HL-60 (cell line): ENCODE measurements around the gene MSX1.

Experiments used
- DNase-seq, 2 experiments: peaks; one replicate each; pipeline ENCODE4 v3.0.0-alpha.2; 2010 to 2020; ENCODE audit warnings: low read depth in 1 of 2, low spot score in 1 of 2
- H3K27ac ChIP-seq: fragments of 250-450 bp; sonication (Bioruptor Pico); replicated peaks from 2 replicates; pipeline ENCODE4 v1.5.1; 2020; ENCODE audit warnings: mild to moderate bottlenecking, moderate library complexity
- H3K27me3 ChIP-seq: fragments of 250-450 bp; sonication (Bioruptor Pico); 2 replicates; pipeline ENCODE4 v1.5.1; 2021; ENCODE audit warnings: mild to moderate bottlenecking, moderate library complexity; ENCODE audit not compliant: insufficient read depth, poor library complexity, severe bottlenecking
- H3K4me3 ChIP-seq: replicated peaks from 2 replicates; pipeline ENCODE4 v1.5.1; 2011; ENCODE audit warnings: mild to moderate bottlenecking, control low read depth, low read length; ENCODE audit not compliant: insufficient read depth
- CTCF ChIP-seq: IDR thresholded peaks from one replicate; pipeline ENCODE4 v1.5.1; 2011; ENCODE audit warnings: low read length, control low read depth, inconsistent platforms; ENCODE audit not compliant: insufficient read depth
- GABPA ChIP-seq: IDR thresholded peaks from 2 replicates; pipeline ENCODE4 v1.6.1; 2012; ENCODE audit warnings: low read depth
- POLR2AphosphoS5 ChIP-seq: IDR thresholded peaks from 2 replicates; pipeline ENCODE4 v1.6.1; 2012; ENCODE audit warnings: low read depth
- REST ChIP-seq: IDR thresholded peaks from 2 replicates; pipeline ENCODE4 v1.6.1; 2012; ENCODE audit warnings: low read depth; ENCODE audit not compliant: insufficient replicate concordance
- SPI1 ChIP-seq: IDR thresholded peaks from 2 replicates; pipeline ENCODE4 v1.6.1; 2012; ENCODE audit warnings: low read depth, mild to moderate bottlenecking, borderline replicate concordance

The MSX1 gene

DNA sequence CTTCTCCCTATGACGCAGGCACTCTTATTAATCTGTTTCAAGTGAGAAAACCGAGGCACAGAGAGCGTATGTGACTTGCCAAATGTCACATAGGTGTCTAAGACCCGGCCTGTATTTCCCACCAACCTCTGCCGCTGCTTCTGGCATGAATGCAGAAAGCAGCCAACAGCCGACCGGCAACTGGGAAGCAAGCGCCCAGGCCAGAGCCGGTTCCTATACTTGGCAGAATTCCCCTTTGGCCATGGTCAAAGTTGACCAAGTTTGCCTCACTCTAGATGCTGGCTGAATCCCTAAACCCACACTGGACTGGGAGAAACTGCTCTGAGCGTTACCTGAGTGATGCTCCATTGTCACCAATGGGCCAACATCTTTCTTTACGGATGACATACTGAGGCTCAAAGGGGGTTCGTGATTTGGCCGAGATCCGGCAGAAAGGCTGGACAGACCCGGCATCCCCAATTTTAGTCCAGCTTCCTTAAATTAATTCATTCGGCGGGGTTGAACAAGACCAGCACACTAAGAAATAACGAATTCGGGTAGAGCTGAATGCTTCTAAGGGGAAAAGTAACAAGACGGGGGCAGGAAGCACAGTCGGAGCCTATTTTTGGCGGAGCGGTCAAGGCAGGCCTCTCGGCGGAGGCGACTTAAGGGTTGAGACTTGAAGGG, 11.2 kb downstream of the MSX1 start:
- H3K4me3 ChIP-seq, result no peak overlapping the region
- TF ChIP-seq GABPA, result no peak
- no peak for TF ChIP-seq REST
- TF ChIP-seq SPI1, result no peak
- TF ChIP-seq POLR2AphosphoS5, result no peak
- TF ChIP-seq CTCF, result no peak
- DNase-seq, result no peak
- H3K27me3 ChIP-seq, result peaks cover 79% of the 10 kb centered on the region
- no peak overlapping the region for H3K27ac ChIP-seq

- TF ChIP-seq GABPA, result no peak
- no peak for TF ChIP-seq SPI1
- no peak for TF ChIP-seq REST
- TF ChIP-seq CTCF, result no peak
- TF ChIP-seq POLR2AphosphoS5, result no peak
- no peak overlapping the region for H3K4me3 ChIP-seq
- DNase-seq, result no peak
- peaks cover 75% of the 10 kb centered on the region for H3K27me3 ChIP-seq
- no peak overlapping the region for H3K27ac ChIP-seq
These were observed 11.7 kb downstream of the MSX1 start for GRCh38 chr4:4871242-4871572.

DNA sequence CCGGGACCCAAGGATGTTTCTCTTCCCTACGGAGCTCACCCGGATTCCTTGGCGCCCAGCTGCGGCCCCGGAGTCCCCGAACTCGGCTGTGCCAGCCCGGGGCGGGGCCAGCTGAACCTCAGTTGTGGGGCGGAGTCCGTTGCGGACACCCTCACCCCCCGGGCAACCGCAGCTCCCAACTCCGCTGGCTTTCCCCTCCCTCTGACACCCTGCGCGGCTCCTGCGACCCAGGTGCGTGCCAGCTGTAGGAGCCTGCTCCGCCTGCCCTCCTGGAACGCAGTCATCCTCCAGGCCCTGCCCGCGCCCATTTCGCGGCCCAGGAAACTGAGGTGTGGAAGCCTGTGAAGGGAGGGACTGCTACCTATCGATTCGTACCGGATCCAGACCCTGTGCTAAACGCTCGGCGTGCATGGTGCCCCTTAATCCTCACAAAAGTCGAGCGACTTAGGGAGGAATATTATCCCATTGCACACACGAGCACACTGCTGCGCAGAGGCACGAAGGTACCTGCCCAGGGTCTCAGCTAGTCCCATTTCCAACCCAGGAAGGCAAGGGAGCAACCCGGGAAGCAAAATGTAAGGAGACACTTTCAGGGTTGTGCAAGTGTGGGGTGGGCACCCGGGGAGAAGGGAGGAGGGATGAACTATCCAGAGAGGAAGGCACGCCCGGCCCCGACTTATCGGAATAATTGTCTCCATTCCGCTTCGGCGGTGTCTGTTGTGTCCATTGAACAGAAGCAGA, 12.3 kb downstream of the MSX1 start:
- H3K4me3 ChIP-seq, result no peak overlapping the region
- no peak for DNase-seq
- no peak for TF ChIP-seq GABPA
- no peak for TF ChIP-seq REST
- no peak for TF ChIP-seq POLR2AphosphoS5
- no peak for TF ChIP-seq CTCF
- TF ChIP-seq SPI1, result no peak
- peaks cover 70% of the 10 kb centered on the region for H3K27me3 ChIP-seq
- no peak overlapping the region for H3K27ac ChIP-seq
